HUES48 (cell line): ENCODE results near the gene IL17A.

ENCODE experiments used
- H3K27ac ChIP-seq: one replicate; pipeline ENCODE4 v1.7.0; 2013; ENCODE audit warnings: low read depth, low read length, inconsistent platforms
- H3K27me3 ChIP-seq: 2 replicates; pipeline ENCODE4 v1.6.1; 2013; ENCODE audit warnings: mild to moderate bottlenecking, low read length; ENCODE audit not compliant: control insufficient read depth, insufficient read depth
- H3K36me3 ChIP-seq: 2 replicates; pipeline ENCODE4 v1.6.1; 2013; ENCODE audit warnings: low read length; ENCODE audit not compliant: control insufficient read depth, insufficient read depth
- H3K4me1 ChIP-seq: 2 replicates; pipeline ENCODE4 v1.6.1; 2013; ENCODE audit warnings: mild to moderate bottlenecking, low read length; ENCODE audit not compliant: control insufficient read depth, insufficient read depth
- H3K4me3 ChIP-seq: 2 replicates; pipeline ENCODE4 v1.5.1; 2013; ENCODE audit warnings: mild to moderate bottlenecking, low read depth, low read length
- H3K9ac ChIP-seq: 2 replicates; pipeline ENCODE4 v1.6.1; 2013; ENCODE audit warnings: mild to moderate bottlenecking, low read depth, low read length, moderate library complexity
- H3K9me3 ChIP-seq: 2 replicates; pipeline ENCODE4 v1.6.1; 2013; ENCODE audit warnings: low read length; ENCODE audit not compliant: control insufficient read depth, insufficient read depth

The IL17A gene

DNA sequence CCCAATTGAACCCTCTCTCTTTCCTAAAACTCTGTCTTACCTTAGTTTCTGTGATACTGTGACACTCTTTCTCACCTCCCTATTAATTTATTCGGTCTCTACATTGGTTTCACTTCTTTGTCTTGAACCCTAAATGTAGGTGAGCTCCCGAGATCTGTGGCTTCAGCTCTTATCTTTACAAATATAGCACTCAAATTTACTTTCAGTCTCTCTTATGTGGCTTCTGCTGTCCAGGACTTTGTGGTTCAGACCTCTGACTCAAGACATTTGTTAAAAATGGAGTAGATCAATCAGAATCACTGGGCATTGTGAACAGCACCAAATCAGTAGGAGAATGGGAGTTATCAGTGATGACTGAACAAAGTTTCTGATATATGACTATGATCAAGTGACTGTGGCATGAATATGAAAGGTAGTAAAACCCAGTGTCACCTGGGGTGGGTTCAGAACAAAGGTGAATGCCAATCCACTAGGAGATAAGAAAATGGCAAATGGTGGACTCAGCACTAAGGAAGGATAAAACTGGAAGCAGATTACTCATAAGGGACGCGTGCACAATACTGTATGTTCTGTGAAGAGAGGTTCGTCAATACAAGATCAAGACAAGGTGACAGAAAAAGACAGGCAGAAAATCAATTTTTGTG, 30.9 kb downstream of the IL17A start:
- no peaks in the 10 kb centered on the region for H3K36me3 ChIP-seq
- H3K4me3 ChIP-seq: no peak overlapping the region
- H3K9me3 ChIP-seq: no peaks in the 10 kb centered on the region
- H3K9ac ChIP-seq: no peak overlapping the region
- H3K27ac ChIP-seq: no peak overlapping the region
- H3K27me3 ChIP-seq: no peaks in the 10 kb centered on the region
- no peaks in the 10 kb centered on the region for H3K4me1 ChIP-seq

DNA sequence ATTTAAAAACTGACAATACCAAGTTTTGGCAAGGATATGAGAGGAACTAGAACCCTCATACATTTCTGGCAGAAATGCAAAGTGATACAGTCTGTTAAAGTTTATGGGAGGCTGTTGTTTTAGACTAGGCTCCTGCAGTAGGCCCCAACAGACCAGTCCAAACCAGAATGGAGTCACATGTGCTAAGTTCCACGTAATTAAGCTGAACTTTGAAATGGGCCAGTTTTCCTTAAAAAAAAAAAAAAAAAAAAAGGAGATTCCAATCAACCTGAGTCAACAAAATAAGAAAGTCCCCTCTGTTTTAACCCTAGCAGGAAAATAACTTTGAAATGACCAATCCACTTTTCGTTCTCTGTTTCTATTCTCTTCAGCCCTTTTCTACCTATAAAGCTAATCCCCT, 31.6 kb downstream of the IL17A start:
- Histone ChIP-seq H3K36me3 (no peaks in the 10 kb centered on the region), H3K27me3 (no peaks in the 10 kb centered on the region), H3K27ac (no peak overlapping the region), H3K4me1 (no peaks in the 10 kb centered on the region), H3K9me3 (no peaks in the 10 kb centered on the region), H3K9ac (no peak overlapping the region), H3K4me3 (no peak overlapping the region)

DNA sequence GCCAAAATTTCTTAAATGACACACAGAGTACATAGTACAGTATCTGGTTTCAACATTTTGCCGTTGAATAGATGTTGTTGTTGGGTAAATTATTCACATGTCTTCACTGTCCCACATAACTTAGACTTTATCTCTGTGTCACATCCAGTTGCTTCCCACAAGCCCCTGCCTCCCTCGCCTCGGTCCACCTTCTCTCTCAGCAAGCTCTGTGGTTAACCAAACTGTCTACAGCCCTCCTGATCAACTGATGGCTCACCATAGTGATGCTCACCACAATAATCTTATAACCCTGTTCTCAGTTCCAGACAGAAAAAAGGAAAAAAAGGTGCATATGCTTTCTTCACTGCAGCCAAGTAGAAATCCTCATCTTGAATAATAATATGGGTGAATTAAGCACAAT, 35.1 kb downstream of the IL17A start:
- Histone ChIP-seq H3K4me1 (no peaks in the 10 kb centered on the region), H3K27me3 (no peaks in the 10 kb centered on the region; the same call in 1 of the 2 replicates), H3K9ac (no peak overlapping the region)

DNA sequence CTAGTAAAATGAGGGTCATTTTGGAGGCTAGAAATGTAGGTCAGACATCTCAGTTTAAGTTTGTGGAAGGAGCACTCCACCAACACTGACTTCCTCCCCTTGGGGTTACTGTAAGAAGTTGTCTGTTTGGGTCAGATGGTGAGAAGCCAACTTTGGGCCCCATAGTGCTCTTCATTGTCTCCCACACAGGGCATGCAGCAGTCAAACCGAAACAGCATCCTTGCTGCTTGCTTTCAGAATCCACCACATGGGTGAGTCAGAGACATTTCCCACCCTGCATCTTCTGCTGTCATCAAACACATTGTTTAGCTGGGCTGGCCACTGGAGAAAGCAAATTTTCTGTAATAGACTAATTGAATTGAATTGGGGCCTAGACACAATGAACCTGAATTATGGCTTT, 41.3 kb downstream of the IL17A start:
- H3K27ac ChIP-seq: no peak overlapping the region
- H3K27me3 ChIP-seq: no peaks in the 10 kb centered on the region; the same call in 1 of the 2 replicates
- no peaks in the 10 kb centered on the region for H3K36me3 ChIP-seq
- no peaks in the 10 kb centered on the region for H3K9me3 ChIP-seq
- no peak overlapping the region for H3K9ac ChIP-seq
- H3K4me1 ChIP-seq: no peaks in the 10 kb centered on the region
- no peak overlapping the region for H3K4me3 ChIP-seq

More for the DNA sequence above, 35.1 kb downstream of the IL17A start:
- Histone ChIP-seq H3K36me3 (no peaks in the 10 kb centered on the region), H3K4me3 (no peak overlapping the region), H3K9me3 (no peaks in the 10 kb centered on the region), H3K27ac (no peak overlapping the region)

DNA sequence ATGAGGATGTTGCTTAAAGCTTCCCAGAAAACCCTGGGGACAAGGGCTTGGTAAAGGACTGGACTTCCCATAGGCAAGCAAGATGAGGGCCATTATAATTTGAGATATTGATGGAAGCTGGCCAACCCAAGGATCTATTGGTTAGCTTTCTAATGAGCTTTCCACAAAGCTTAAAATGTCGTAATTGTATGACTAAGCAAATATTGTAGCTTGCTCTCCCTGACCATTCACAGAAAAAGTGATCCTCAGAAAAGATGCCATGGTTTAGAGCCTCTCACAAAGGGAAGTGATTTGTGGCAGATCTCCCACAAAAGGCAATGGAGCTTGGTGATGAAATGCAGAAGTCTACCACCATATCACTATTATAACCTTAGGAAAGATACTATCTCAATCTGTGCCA, 44.5 kb downstream of the IL17A start:
- Histone ChIP-seq H3K9me3 (no peaks in the 10 kb centered on the region), H3K9ac (no peak overlapping the region), H3K27me3 (no peaks in the 10 kb centered on the region), H3K4me3 (no peak overlapping the region), H3K4me1 (0 out of 2 replicates have a peak, but pooled peaks cover 3% of the 10 kb centered on the region), H3K27ac (no peak overlapping the region), H3K36me3 (no peaks in the 10 kb centered on the region)

DNA sequence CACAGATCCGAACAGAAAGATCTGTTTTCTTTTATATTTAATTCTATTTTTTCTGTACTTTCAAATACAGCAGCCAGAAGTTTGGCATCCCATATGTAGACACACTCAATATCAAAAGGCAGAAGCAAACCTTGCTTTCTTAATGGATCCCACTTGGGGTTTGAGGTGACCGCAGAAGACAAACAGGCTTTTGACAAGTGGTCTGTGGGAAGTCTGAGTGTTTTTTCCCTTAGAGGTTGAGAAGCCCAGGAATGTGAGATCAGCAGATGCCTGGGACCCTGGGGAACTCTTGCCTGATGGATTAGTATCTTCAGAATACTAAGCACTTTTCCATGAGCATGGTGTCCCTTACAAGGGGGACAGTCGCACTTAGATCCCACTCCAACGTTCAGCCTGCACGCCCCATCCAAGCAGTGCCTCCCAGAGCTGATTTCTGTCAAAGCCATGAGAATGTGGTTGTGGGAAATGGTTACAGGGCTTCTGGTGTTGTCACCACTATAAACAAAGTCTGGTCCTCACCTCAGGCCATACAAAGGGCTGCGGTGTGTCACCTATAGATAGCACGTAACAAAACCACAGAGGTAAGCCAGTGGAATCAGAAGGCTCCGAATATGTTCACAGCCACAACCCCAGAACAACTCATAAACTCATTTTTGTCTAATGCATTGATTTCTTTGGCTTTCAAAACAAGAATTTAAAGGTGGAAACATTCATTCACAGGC, 45.4 kb downstream of the IL17A start:
- H3K27me3 ChIP-seq: no peaks in the 10 kb centered on the region
- H3K4me3 ChIP-seq: no peak overlapping the region
- H3K4me1 ChIP-seq: 0 out of 2 replicates have a peak, but pooled peaks cover 3% of the 10 kb centered on the region
- no peak overlapping the region for H3K27ac ChIP-seq
- no peaks in the 10 kb centered on the region for H3K9me3 ChIP-seq
- no peak overlapping the region for H3K9ac ChIP-seq
- no peaks in the 10 kb centered on the region for H3K36me3 ChIP-seq

GRCh38 chr6:52233005-52233404, 46.8 kb downstream of the IL17A start:
- 0 out of 2 replicates have a peak, but pooled peaks cover 3% of the 10 kb centered on the region for H3K4me1 ChIP-seq
- no peaks in the 10 kb centered on the region for H3K36me3 ChIP-seq
- no peak overlapping the region for H3K4me3 ChIP-seq
- H3K9me3 ChIP-seq: no peaks in the 10 kb centered on the region
- no peak overlapping the region for H3K9ac ChIP-seq
- no peaks in the 10 kb centered on the region for H3K27me3 ChIP-seq
- H3K27ac ChIP-seq: no peak overlapping the region

DNA sequence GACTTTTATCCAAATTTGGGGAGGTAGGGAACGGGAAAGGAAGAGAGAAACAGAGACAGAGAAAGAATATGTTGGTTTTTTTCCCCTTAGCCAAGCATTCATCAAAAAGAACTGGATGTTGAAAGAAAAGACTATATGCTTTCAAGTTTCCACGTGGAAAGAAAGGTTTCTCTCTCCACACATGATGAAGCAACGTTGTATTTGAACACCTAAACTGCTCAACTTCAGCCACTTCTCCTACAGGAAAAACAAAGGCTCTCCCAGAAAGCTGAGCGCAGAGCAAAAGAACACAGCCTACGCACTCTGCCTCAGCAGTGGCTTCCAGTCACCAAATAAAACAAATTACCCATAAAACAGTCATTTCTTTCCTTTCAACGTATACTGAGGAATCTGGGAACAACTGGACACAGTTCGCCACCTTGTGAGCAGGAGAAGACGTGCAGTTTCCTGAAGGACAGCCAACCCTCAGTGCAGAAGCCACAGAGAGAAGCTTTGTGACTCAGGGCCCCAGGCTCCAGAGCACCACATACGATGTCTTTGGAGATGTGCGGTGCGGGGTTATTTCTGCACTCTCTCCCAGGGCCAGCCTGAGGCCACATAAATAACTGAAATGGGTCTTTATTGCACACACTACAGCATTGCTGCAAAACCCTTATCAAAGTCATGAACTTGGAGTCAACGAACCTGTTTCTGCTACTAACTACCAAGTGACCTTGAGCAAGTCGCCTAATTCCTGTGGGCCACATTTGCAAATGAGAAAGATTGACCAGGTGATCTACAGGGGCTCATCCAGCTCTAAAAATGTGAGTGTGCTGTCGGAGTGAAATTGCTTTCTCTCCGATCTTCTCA, 48.0 kb downstream of the IL17A start:
- no peak overlapping the region for H3K9ac ChIP-seq

More for the DNA sequence above, 48.0 kb downstream of the IL17A start:
- H3K27me3 ChIP-seq: no peaks in the 10 kb centered on the region
- H3K9me3 ChIP-seq: no peaks in the 10 kb centered on the region
- no peak overlapping the region for H3K4me3 ChIP-seq
- H3K36me3 ChIP-seq: no peaks in the 10 kb centered on the region
- no peak overlapping the region for H3K27ac ChIP-seq
- 0 out of 2 replicates have a peak, but pooled peaks cover 3% of the 10 kb centered on the region for H3K4me1 ChIP-seq
